Left renal cortex interstitium (tissue), 4 donors: Measurements from ENCODE around the gene AS3MT. TPM values are rescaled to one million over a fixed set of nuclear protein-coding genes. Genes with fewer than 3 reads are reported as not detected.

Source experiments
- polyA plus RNA-seq, 4 donors: library from polyadenylated mRNA; unstranded; fragments of 120-200 nt; gene quantifications; one replicate each; pipeline ENCODE4 v1.2.1, GENCODE V29; 2013; ENCODE audit not compliant: insufficient read length in 4 of 4

Gene AS3MT
- polyA plus RNA-seq, 4 donors: 18.7 to 26.3 (median 22.2) TPM

Other genes with a start within 250 kb of the AS3MT start
- gene TRIM8, start 225.0 kb upstream of the AS3MT start, polyA plus RNA-seq: 100 to 1,000 TPM; 122 to 157 (median 132) TPM
- 10 to 100 TPM; 28.1 to 35.7 (median 30.1) TPM for gene ARL3, start 155.1 kb upstream of the AS3MT start, polyA plus RNA-seq
- gene SFXN2, start 154.8 kb upstream of the AS3MT start, polyA plus RNA-seq: 10 to 100 TPM; 38.8 to 84.1 (median 54.8) TPM
- 10 to 100 TPM; 46.4 to 52.4 (median 46.7) TPM for gene WBP1L, start 125.5 kb upstream of the AS3MT start, polyA plus RNA-seq
- 1 to 10 TPM in 2 of 4 donors, under 1 TPM in 2; 0.39 to 2.5 (median 0.89) TPM for gene CYP17A1, start 32.1 kb upstream of the AS3MT start, polyA plus RNA-seq
- gene BORCS7, start 15.2 kb upstream of the AS3MT start, polyA plus RNA-seq: 10 to 100 TPM; 45.9 to 66.4 (median 53.6) TPM
- gene CNNM2, start 48.8 kb downstream of the AS3MT start, polyA plus RNA-seq: 10 to 100 TPM in 3 of 4 donors, 1 to 10 TPM in 1; 9.7 to 13.1 (median 10.0) TPM